Neural cell (in vitro differentiated cells): ENCODE data around the gene HMOX2. TPM values are rescaled to one million over a fixed set of nuclear protein-coding genes. Genes with fewer than 3 reads are reported as not detected.

ENCODE experiments used
- H2AFZ ChIP-seq: fragments of 200-600, 300-800 bp; sonication (generic), shearing (Covaris generic); 2 replicates; pipeline ENCODE4 v1.6.0; 2014; ENCODE audit warnings: low read depth, mild to moderate bottlenecking, antibody characterized with exemption, low read length, moderate library complexity
- H3F3A ChIP-seq: fragments of 200-600 bp; shearing (Covaris generic); 2 replicates; pipeline ENCODE4 v1.6.1; 2016; ENCODE audit warnings: mild to moderate bottlenecking, moderate library complexity, mixed read lengths, antibody characterized with exemption, low read length; ENCODE audit not compliant: insufficient read depth, poor library complexity, severe bottlenecking
- H3K27ac ChIP-seq: fragments of 200-600, 300-800 bp; sonication (generic), shearing (Covaris generic); 2 replicates; pipeline ENCODE4 v1.5.1; 2014; ENCODE audit warnings: mild to moderate bottlenecking, low read length, moderate library complexity
- H3K27me3 ChIP-seq: fragments of 300-800, 200-600 bp; sonication (generic), shearing (Covaris generic); 2 replicates; pipeline ENCODE4 v1.6.0; 2014; ENCODE audit warnings: mild to moderate bottlenecking, low read depth, low read length, moderate library complexity; ENCODE audit not compliant: insufficient read depth
- H3K36me3 ChIP-seq: fragments of 300-800, 200-600 bp; sonication (generic), shearing (Covaris generic); 2 replicates; pipeline ENCODE4 v1.5.1; 2014; ENCODE audit warnings: mild to moderate bottlenecking, antibody characterized with exemption, low read length, moderate library complexity; ENCODE audit not compliant: insufficient read depth
- H3K4me2 ChIP-seq: fragments of 300-800, 200-600 bp; sonication (generic), shearing (Covaris generic); 2 replicates; pipeline ENCODE4 v1.6.0; 2014; ENCODE audit warnings: mild to moderate bottlenecking, low read length
- H3K4me3 ChIP-seq: fragments of 300-800, 200-600 bp; sonication (generic), shearing (Covaris generic); 2 replicates; pipeline ENCODE4 v1.5.1; 2014; ENCODE audit warnings: mild to moderate bottlenecking, low read length, moderate library complexity
- H3K79me2 ChIP-seq: fragments of 200-600 bp; shearing (Covaris generic); replicated peaks from 2 replicates; pipeline ENCODE4 v1.6.0; 2014; ENCODE audit warnings: mild to moderate bottlenecking, low read length, moderate library complexity; ENCODE audit not compliant: insufficient read depth
- H3K9ac ChIP-seq: fragments of 300-800, 200-600 bp; sonication (generic), shearing (Covaris generic); 2 replicates; pipeline ENCODE4 v1.6.1; 2016; ENCODE audit warnings: mild to moderate bottlenecking, low read length, mixed read lengths
- H3K9me2 ChIP-seq: fragments of 200-600 bp; shearing (Covaris generic); 2 replicates; pipeline ENCODE4 v1.6.1; 2016; ENCODE audit warnings: mild to moderate bottlenecking, low read length, mixed read lengths; ENCODE audit not compliant: insufficient read depth
- H3K9me3 ChIP-seq: fragments of 200-600, 300-800 bp; sonication (generic), shearing (Covaris generic); 2 replicates; pipeline ENCODE4 v1.6.1; 2016; ENCODE audit warnings: mild to moderate bottlenecking, mixed run types, low read length, moderate library complexity, mixed read lengths
- H4K20me1 ChIP-seq: fragments of 200-600 bp; shearing (Covaris generic); 2 replicates; pipeline ENCODE4 v1.6.1; 2016; ENCODE audit warnings: mild to moderate bottlenecking, mixed run types; ENCODE audit not compliant: insufficient read depth
- EP300 ChIP-seq: fragments of 450-650 bp; conservative IDR thresholded peaks from 2 replicates; pipeline ENCODE4 v1.6.1; 2014; ENCODE audit warnings: antibody characterized with exemption, mild to moderate bottlenecking, moderate library complexity; ENCODE audit not compliant: poor library complexity, severe bottlenecking
- EZH2 ChIP-seq: fragments of 200-600, 300-800 bp; shearing (Covaris generic), sonication (generic); IDR thresholded peaks from 2 replicates; pipeline ENCODE4 v1.6.1; 2014; ENCODE audit warnings: antibody characterized with exemption, low read length, borderline replicate concordance, mild to moderate bottlenecking; ENCODE audit not compliant: insufficient read depth, poor library complexity, severe bottlenecking
- MXI1 ChIP-seq: fragments of 450-650 bp; conservative IDR thresholded peaks from 2 replicates; pipeline ENCODE4 v1.6.1; 2014; ENCODE audit warnings: antibody characterized with exemption, mild to moderate bottlenecking; ENCODE audit not compliant: poor library complexity, severe bottlenecking
- POLR2AphosphoS5 ChIP-seq: IDR thresholded peaks from 2 replicates; pipeline ENCODE4 v1.6.1; 2012
- RAD21 ChIP-seq: fragments of 450-650 bp; conservative IDR thresholded peaks from 2 replicates; pipeline ENCODE4 v1.6.1; 2014; ENCODE audit warnings: antibody characterized with exemption, mild to moderate bottlenecking, moderate library complexity
- SMC3 ChIP-seq: fragments of 450-650 bp; conservative IDR thresholded peaks from 2 replicates; pipeline ENCODE4 v1.6.1; 2014; ENCODE audit warnings: antibody characterized with exemption, mild to moderate bottlenecking, moderate library complexity; ENCODE audit not compliant: poor library complexity
- TAF1 ChIP-seq: IDR thresholded peaks from 2 replicates; pipeline ENCODE4 v1.6.1; 2012; ENCODE audit warnings: low read depth
- polyA plus RNA-seq: library from polyadenylated mRNA; depleted of rRNA; stranded (reverse); fragments of >200 nt; gene quantifications from 2 replicates; pipeline ENCODE4 v1.2.3, GENCODE V29; 2014
- TF ChIP-seq, protein P1 (sequence below): fragments of 450-650 bp; IDR thresholded peaks from 2 replicates; pipeline ENCODE4 v1.5.1; 2014; ENCODE audit warnings: antibody characterized with exemption, mild to moderate bottlenecking, moderate library complexity; ENCODE audit not compliant: poor library complexity, severe bottlenecking
- TF ChIP-seq, protein P2 (sequence below): IDR thresholded peaks from 2 replicates; pipeline ENCODE4 v1.6.1; 2012; ENCODE audit warnings: borderline replicate concordance

The HMOX2 gene
- polyA plus RNA-seq, 1 donor from 2014 or later: 79.4 TPM

- no peak overlapping the region for H3K9ac ChIP-seq
- no peaks in the 10 kb centered on the region for H3K79me2 ChIP-seq
- no peaks in the 10 kb centered on the region for H3F3A ChIP-seq
- no peaks in the 10 kb centered on the region for H3K27me3 ChIP-seq
- H3K9me3 ChIP-seq: no peaks in the 10 kb centered on the region
- H3K4me3 ChIP-seq: no peak overlapping the region
- no peaks in the 10 kb centered on the region for H4K20me1 ChIP-seq
- no peaks in the 10 kb centered on the region for H3K36me3 ChIP-seq
- H3K9me2 ChIP-seq: no peaks in the 10 kb centered on the region
- no peak overlapping the region for H3K4me2 ChIP-seq
- no peak for TF ChIP-seq EP300
- TF ChIP-seq POLR2AphosphoS5: no peak
- no peak overlapping the region for H3K27ac ChIP-seq
- H2AFZ ChIP-seq: no peak overlapping the region
Measured at GRCh38 chr16:4454623-4455022, 21.6 kb upstream of the HMOX2 start.

DNA sequence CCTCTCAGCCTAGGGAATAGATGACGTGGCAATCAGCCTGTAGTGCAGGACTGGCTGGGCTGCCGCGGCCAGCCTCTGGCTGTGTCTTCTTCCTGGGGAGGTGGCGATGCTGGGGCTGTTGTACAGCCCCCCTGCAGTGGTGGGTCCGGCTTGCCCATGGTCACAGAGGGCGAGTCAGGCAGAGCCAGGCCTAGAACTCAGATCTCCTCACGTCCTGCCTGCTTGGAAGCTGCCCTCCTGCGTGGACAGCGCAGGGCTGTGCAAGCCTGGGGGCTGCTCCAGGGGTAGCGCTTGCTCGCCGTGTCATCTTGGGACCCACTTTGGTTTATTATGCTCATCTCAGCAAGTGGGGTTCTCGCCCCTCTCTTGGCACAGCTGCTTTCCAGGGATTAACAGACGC lies 21.1 kb upstream of the HMOX2 start:
- no peaks in the 10 kb centered on the region for H3K9me2 ChIP-seq
- no peaks in the 10 kb centered on the region for H3K27me3 ChIP-seq
- H3K27ac ChIP-seq: no peak overlapping the region
- no peaks in the 10 kb centered on the region for H3K79me2 ChIP-seq
- H3K36me3 ChIP-seq: no peaks in the 10 kb centered on the region
- TF ChIP-seq RAD21 (no peak), EZH2 (no peak), EP300 (no peak), MXI1 (no peak), SMC3 (no peak), TAF1 (no peak), POLR2AphosphoS5 (no peak)
- TF ChIP-seq, protein P1, sequence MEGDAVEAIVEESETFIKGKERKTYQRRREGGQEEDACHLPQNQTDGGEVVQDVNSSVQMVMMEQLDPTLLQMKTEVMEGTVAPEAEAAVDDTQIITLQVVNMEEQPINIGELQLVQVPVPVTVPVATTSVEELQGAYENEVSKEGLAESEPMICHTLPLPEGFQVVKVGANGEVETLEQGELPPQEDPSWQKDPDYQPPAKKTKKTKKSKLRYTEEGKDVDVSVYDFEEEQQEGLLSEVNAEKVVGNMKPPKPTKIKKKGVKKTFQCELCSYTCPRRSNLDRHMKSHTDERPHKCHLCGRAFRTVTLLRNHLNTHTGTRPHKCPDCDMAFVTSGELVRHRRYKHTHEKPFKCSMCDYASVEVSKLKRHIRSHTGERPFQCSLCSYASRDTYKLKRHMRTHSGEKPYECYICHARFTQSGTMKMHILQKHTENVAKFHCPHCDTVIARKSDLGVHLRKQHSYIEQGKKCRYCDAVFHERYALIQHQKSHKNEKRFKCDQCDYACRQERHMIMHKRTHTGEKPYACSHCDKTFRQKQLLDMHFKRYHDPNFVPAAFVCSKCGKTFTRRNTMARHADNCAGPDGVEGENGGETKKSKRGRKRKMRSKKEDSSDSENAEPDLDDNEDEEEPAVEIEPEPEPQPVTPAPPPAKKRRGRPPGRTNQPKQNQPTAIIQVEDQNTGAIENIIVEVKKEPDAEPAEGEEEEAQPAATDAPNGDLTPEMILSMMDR: no peak
- TF ChIP-seq, protein P2, sequence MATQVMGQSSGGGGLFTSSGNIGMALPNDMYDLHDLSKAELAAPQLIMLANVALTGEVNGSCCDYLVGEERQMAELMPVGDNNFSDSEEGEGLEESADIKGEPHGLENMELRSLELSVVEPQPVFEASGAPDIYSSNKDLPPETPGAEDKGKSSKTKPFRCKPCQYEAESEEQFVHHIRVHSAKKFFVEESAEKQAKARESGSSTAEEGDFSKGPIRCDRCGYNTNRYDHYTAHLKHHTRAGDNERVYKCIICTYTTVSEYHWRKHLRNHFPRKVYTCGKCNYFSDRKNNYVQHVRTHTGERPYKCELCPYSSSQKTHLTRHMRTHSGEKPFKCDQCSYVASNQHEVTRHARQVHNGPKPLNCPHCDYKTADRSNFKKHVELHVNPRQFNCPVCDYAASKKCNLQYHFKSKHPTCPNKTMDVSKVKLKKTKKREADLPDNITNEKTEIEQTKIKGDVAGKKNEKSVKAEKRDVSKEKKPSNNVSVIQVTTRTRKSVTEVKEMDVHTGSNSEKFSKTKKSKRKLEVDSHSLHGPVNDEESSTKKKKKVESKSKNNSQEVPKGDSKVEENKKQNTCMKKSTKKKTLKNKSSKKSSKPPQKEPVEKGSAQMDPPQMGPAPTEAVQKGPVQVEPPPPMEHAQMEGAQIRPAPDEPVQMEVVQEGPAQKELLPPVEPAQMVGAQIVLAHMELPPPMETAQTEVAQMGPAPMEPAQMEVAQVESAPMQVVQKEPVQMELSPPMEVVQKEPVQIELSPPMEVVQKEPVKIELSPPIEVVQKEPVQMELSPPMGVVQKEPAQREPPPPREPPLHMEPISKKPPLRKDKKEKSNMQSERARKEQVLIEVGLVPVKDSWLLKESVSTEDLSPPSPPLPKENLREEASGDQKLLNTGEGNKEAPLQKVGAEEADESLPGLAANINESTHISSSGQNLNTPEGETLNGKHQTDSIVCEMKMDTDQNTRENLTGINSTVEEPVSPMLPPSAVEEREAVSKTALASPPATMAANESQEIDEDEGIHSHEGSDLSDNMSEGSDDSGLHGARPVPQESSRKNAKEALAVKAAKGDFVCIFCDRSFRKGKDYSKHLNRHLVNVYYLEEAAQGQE: no peak
- H2AFZ ChIP-seq: no peak overlapping the region
- no peak overlapping the region for H3K4me2 ChIP-seq
- no peaks in the 10 kb centered on the region for H3K9me3 ChIP-seq
- H4K20me1 ChIP-seq: no peaks in the 10 kb centered on the region
- no peak overlapping the region for H3K9ac ChIP-seq
- no peak overlapping the region for H3K4me3 ChIP-seq
- H3F3A ChIP-seq: no peaks in the 10 kb centered on the region

DNA sequence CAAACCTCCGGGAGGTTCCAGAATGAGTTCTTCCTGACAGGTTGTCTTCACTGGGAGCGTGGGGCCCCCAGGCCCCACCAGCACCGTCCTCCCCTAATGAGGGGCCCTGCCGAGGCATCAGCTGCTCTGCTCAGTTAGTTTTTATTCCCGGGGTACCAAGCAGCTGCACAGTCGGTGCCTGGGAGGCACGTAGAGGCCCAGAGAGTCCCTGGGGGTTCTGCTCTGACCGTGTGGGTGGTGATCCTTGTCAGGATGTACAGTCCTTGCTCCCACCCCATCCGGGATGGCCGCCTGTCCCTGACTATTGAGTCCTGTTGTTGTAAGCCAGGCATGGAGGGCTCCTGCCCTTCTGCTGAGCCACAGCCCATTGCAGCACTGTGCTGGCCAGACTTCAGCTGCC lies 20.2 kb upstream of the HMOX2 start:
- no peak overlapping the region for H3K27ac ChIP-seq
- H3K36me3 ChIP-seq: no peaks in the 10 kb centered on the region
- H3K27me3 ChIP-seq: no peaks in the 10 kb centered on the region
- H4K20me1 ChIP-seq: no peaks in the 10 kb centered on the region
- no peak for TF ChIP-seq RAD21
- TF ChIP-seq EZH2: no peak
- no peak for TF ChIP-seq TAF1
- H3K9me3 ChIP-seq: no peaks in the 10 kb centered on the region
- no peak overlapping the region for H2AFZ ChIP-seq
- H3K79me2 ChIP-seq: no peaks in the 10 kb centered on the region
- H3K4me3 ChIP-seq: no peak overlapping the region
- no peak overlapping the region for H3K4me2 ChIP-seq
- H3K9me2 ChIP-seq: no peaks in the 10 kb centered on the region
- H3F3A ChIP-seq: no peaks in the 10 kb centered on the region
- no peak overlapping the region for H3K9ac ChIP-seq
